ENCODE data around the gene LPP. TPM values are rescaled to one million over a fixed set of nuclear protein-coding genes. Genes with fewer than 3 reads are reported as not detected.

LPP gene
- total and polyA plus RNA-seq, 9 of the 15 experiments (the other 6 are each of a cell fraction or from before 2014, with no cell fraction given), result 0.07 to 0.18 TPM; not detected in 7

DNA sequence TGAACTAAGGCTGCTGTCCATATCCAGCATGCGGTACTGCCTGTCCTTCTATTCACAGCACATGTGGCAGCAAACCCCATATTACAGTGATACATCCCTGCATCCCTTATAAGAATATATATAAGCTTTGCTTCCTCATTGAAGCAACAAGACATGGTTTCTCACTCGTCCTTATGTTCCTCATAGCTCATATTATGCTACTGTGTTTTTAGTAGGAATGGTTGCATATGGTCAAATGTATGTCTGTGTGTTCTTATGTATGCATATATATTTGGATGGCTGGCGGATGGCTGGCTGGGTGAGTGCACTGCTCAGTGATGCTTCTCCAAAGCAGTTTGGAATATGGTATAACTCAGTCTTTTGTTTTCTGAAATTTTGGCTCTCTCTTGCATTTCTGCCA, 254.9 kb downstream of the LPP start (continued):
- no peak for TF ChIP-seq ZSCAN32 (CRISPR knock-in tag; IDR thresholded peaks at IDR 0.05)
- TF ChIP-seq MECOM (CRISPR knock-in tag; IDR thresholded peaks at IDR 0.05), result no peak

DNA sequence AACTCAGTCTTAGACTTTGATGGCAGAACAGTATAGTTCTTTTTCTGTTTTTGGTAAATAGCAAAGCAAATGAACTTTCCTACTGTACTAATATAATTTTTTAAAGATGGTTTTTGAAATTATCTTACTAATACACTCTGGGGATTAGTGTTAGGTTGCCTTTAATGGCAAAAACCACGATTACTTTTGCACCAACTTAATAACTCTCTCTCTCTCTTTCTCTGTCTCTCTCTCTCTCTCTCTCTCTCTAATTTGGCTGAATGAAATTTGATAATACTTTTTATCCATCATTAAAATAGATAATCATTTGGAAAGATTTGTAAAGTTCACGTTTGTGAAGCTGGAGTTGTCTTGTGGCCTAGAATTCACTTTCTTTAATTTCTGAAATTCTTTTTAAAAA, 257.8 kb downstream of the LPP start:
- in situ Hi-C loops (cut with MboI) (no loop called here), intact Hi-C loops (cut with micrococcal nuclease) (no loop called here)
- H3K36me3 ChIP-seq (ENCODE audit: control insufficient read depth, insufficient read depth, low read length), result no peaks in the 10 kb centered on the region
- no peak overlapping the region for H3K4me2 ChIP-seq (ENCODE audit: insufficient read depth, low read length)
- H2AFZ ChIP-seq (ENCODE audit: low read depth, low read length), result no peak overlapping the region
- H3K27ac ChIP-seq (ENCODE audit: extremely low read depth, low read depth, low read length), result no peak overlapping the region
- no peaks in the 10 kb centered on the region; the same call in 1 of the 2 replicates for H3K9me3 ChIP-seq (replicated peaks; ENCODE audit: control insufficient read depth, insufficient read depth, low read depth, low read length)
- H3K27me3 ChIP-seq (ENCODE audit: control insufficient read depth in 2 of 2, insufficient read depth in 2 of 2, low read length in 2 of 2), result no peaks in the 10 kb centered on the region
- H3K4me1 ChIP-seq (replicated peaks in 1 of 2; ENCODE audit: control insufficient read depth in 2 of 2, insufficient read depth in 2 of 2, low read length in 2 of 2), result no peaks in the 10 kb centered on the region
- H3K9ac ChIP-seq (ENCODE audit: insufficient read depth in 1 of 2, low read depth in 2 of 2, low read length in 2 of 2), result no peak overlapping the region
- TF ChIP-seq, protein P1, sequence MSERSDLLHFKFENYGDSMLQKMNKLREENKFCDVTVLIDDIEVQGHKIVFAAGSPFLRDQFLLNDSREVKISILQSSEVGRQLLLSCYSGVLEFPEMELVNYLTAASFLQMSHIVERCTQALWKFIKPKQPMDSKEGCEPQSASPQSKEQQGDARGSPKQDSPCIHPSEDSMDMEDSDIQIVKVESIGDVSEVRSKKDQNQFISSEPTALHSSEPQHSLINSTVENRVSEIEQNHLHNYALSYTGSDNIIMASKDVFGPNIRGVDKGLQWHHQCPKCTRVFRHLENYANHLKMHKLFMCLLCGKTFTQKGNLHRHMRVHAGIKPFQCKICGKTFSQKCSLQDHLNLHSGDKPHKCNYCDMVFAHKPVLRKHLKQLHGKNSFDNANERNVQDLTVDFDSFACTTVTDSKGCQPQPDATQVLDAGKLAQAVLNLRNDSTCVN (CRISPR knock-in tag; IDR thresholded peaks at IDR 0.05), result no peak
- FAIRE-seq (no peak), ATAC-seq (no peak), DNase-seq (ENCODE audit: extremely low read depth in 1 of 4, low spot score in 3 of 4) (no peak)
- H3K4me3 ChIP-seq, result no peak overlapping the region
- BruUV-seq (replicated peaks), result no TSS peak
- no peaks in the 10 kb centered on the region for H4K20me1 ChIP-seq (replicated peaks; ENCODE audit: control insufficient read depth, insufficient read depth, low read length)
- ChIA-PET CTCF (ENCODE audit: low intra/inter-chr PET ratio) (no interaction called here), POLR2A (no interaction called here)
- H3K79me2 ChIP-seq (ENCODE audit: control insufficient read depth, insufficient read depth, low read length), result no peaks in the 10 kb centered on the region
- H3K9me1 ChIP-seq (ENCODE audit: control insufficient read depth, insufficient read depth, low read length), result no peaks in the 10 kb centered on the region
- 0% methylated on average over 2 of the region's 2 CpGs for WGBS (ENCODE audit: insufficient coverage, low coverage, missing lambda C conversion rate)

DNA sequence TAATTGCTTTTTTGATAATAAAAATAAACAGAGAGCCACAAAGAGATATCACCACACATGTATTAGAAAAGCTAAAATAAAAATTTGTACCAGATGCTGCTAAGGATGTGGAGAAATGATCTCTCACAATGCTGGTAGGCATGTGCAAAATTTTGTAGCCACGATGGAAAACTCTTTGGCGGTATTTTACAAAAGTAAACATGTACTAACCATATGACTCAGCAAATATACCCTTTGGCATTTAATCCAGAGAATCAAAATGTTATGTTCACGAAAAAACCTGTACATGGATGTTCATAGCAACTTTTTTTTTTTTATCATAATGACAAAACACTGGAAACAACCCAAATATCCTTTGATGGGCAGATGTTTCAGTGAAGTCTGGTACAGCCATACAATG, 261.2 kb downstream of the LPP start:
- POLR2A ChIA-PET, result no interaction called here
- no peak overlapping the region for H2AFZ ChIP-seq (ENCODE audit: low read depth, low read length)
- BruUV-seq (replicated peaks), result no TSS peak
- ATAC-seq (no peak), FAIRE-seq (no peak), DNase-seq (ENCODE audit: extremely low read depth in 1 of 4, low spot score in 3 of 4) (no peak)
- H3K9me1 ChIP-seq (ENCODE audit: control insufficient read depth, insufficient read depth, low read length), result no peaks in the 10 kb centered on the region
- WGBS (ENCODE audit: insufficient coverage, low coverage, missing lambda C conversion rate), result 0% methylated on average over 3 of the region's 3 CpGs
- intact Hi-C loops (cut with micrococcal nuclease), result no loop called here
- H3K4me1 ChIP-seq (replicated peaks in 1 of 2; ENCODE audit: control insufficient read depth in 2 of 2, insufficient read depth in 2 of 2, low read length in 2 of 2), result no peaks in the 10 kb centered on the region
- no peak overlapping the region for H3K4me2 ChIP-seq (ENCODE audit: insufficient read depth, low read length)
- H3K27me3 ChIP-seq (ENCODE audit: control insufficient read depth in 2 of 2, insufficient read depth in 2 of 2, low read length in 2 of 2), result no peaks in the 10 kb centered on the region
- CTCF ChIA-PET (ENCODE audit: low intra/inter-chr PET ratio), result no interaction called here
- H3K27ac ChIP-seq (ENCODE audit: extremely low read depth, low read depth, low read length), result no peak overlapping the region
- no peak overlapping the region for H3K9ac ChIP-seq (ENCODE audit: insufficient read depth in 1 of 2, low read depth in 2 of 2, low read length in 2 of 2)
- in situ Hi-C loops (cut with MboI), result no loop called here
- no peaks in the 10 kb centered on the region; the same call in 1 of the 2 replicates for H3K9me3 ChIP-seq (replicated peaks; ENCODE audit: control insufficient read depth, insufficient read depth, low read depth, low read length)
- H3K79me2 ChIP-seq (ENCODE audit: control insufficient read depth, insufficient read depth, low read length), result no peaks in the 10 kb centered on the region
- H3K36me3 ChIP-seq (ENCODE audit: control insufficient read depth, insufficient read depth, low read length), result no peaks in the 10 kb centered on the region
- H4K20me1 ChIP-seq (replicated peaks; ENCODE audit: control insufficient read depth, insufficient read depth, low read length), result no peaks in the 10 kb centered on the region
- H3K4me3 ChIP-seq, result no peak overlapping the region
- TF ChIP-seq CREB1 (IDR thresholded peaks at IDR 0.05) (no peak), CREB1 (CRISPR knock-in tag; IDR thresholded peaks at IDR 0.05) (no peak), ZNF316 (IDR thresholded peaks at IDR 0.05) (0 out of 2 replicates have a peak, but pooled peaks have one; percentile 5), COPS2 (conservative IDR thresholded peaks at IDR 0.05) (no peak), ZNF764 (CRISPR knock-in tag; IDR thresholded peaks at IDR 0.05; ENCODE audit: low read depth) (no peak), MAFF (IDR thresholded peaks at IDR 0.05; ENCODE audit: low read length) (0 out of 2 replicates have a peak, but pooled peaks have one; percentile 3), ZNF766 (CRISPR knock-in tag; conservative IDR thresholded peaks at IDR 0.05) (no peak), ZNF197 (CRISPR knock-in tag; IDR thresholded peaks at IDR 0.05; ENCODE audit: low read depth) (no peak), FOXM1 (IDR thresholded peaks at IDR 0.05; ENCODE audit: low read depth) (no peak), FOXM1 (CRISPR knock-in tag; IDR thresholded peaks at IDR 0.05; ENCODE audit: low read depth) (no peak), RBM14 (IDR thresholded peaks at IDR 0.05; ENCODE audit: borderline replicate concordance, insufficient read depth, low read depth, low read length) (no peak)
- TF ChIP-seq, protein P2, sequence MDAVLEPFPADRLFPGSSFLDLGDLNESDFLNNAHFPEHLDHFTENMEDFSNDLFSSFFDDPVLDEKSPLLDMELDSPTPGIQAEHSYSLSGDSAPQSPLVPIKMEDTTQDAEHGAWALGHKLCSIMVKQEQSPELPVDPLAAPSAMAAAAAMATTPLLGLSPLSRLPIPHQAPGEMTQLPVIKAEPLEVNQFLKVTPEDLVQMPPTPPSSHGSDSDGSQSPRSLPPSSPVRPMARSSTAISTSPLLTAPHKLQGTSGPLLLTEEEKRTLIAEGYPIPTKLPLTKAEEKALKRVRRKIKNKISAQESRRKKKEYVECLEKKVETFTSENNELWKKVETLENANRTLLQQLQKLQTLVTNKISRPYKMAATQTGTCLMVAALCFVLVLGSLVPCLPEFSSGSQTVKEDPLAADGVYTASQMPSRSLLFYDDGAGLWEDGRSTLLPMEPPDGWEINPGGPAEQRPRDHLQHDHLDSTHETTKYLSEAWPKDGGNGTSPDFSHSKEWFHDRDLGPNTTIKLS (IDR thresholded peaks at IDR 0.05; ENCODE audit: borderline replicate concordance, low read depth), result no peak

Data from K562 (cell line).